Renal cortex interstitium (tissue), 11 donors: ENCODE data around the gene TP53I3. TPM values are rescaled to one million over a fixed set of nuclear protein-coding genes. Genes with fewer than 3 reads are reported as not detected.

Source experiments
- DNase-seq, 11 donors: peaks; one replicate each; pipeline ENCODE4 v3.0.0-alpha.2; 2013; ENCODE audit warnings: low read depth in 9 of 11, low spot score in 4 of 11; ENCODE audit errors: extremely low read depth in 1 of 11
- polyA plus RNA-seq, 3 donors: library from polyadenylated mRNA; unstranded; fragments of 120-200 nt; gene quantifications; one replicate each; pipeline ENCODE4 v1.2.1, GENCODE V29; 2013; ENCODE audit not compliant: insufficient read length in 3 of 3

The TP53I3 gene
- polyA plus RNA-seq, 3 donors = 38.2 to 48.8 (median 48.2) TPM

DNA sequence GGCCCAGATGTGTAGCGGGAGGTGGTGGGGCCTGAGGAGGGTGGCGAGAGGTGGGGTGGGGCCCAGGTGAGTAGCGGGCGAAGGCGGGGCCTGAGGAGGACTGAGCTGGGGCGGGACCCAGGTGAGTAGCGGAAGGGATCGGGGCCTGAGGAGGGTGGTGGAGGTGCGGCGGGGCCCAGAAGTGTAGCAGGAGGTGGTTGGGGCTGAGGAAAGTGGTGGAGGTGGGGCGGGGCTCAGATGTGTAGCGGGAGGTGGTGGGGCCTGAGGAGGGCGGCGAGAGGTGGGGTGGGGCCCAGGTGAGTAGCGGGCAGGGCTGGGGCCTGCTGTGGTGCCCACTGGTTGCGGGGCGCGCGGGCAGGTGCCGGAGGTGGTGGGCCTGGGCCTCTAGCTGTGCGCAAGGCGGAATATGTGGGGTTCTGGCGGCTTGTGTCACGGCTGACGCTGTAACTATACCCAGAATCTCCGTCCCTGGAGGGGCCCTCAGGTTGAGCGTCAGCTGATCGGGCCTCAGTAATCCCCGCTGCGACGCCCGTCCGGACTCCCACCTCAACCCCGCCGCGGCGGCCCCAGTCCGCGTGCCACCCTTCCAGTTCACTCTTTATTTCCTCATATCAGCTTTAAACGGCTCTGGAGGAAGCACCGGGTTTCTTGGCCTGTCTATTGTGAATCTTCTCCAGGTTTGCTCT is 7.6 kb downstream of the TP53I3 start:
- peak in 4 of 11 donors; percentile 11 to 28 (median 12) for DNase-seq

DNA sequence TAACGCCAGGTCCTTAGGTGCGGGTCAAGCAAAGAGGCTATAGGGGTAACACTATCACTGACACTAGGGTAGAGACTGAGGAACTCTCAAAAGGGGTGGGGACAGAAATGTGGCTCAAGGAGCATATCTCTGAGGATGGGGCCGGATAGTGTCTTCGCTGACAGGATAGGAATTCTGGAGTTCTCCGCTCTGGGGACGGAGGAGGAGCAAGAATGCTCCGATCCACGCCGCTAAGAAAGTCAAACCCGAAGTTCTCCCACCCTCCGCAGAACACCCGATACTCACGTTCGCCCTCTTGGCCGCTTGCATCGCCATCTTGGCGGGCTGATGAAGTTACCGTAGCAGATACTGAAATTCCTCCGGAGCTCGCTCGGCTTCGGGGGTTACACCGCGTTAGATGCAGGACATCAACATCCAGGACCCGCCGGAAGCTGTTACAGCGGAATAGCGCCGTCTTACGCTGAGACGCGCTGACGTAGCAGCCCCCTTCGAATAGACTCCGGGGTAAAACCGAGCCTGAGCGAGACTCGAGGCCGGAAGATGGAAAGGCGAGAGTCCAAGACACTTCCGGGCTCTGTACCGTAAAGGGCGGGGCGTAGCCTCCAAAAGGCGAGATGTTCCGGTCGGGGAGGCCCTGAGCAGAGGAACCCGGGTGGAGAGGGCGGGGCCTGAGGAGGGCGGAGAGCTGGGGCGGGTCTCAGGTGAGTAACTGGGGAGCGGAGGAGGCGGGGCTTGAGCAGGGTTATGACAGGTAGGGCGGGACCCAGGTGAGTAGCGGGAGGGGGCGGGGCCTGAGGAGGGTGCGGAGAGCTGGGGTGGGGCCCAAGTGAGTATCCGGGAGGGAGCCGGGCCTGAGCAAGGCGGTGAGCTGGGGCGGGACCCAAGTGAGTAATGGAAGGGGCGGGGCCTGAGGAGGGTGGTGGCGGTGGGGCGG is 8.5 kb downstream of the TP53I3 start, which contains the start of gene SF3B6:
TSS of gene SF3B6 (minus strand) at position 412 of the 934 bp plus-strand sequence. CDS start at position 315, 97 bp downstream.
- peak; percentile 95 to 99 (median 98) for DNase-seq

DNA sequence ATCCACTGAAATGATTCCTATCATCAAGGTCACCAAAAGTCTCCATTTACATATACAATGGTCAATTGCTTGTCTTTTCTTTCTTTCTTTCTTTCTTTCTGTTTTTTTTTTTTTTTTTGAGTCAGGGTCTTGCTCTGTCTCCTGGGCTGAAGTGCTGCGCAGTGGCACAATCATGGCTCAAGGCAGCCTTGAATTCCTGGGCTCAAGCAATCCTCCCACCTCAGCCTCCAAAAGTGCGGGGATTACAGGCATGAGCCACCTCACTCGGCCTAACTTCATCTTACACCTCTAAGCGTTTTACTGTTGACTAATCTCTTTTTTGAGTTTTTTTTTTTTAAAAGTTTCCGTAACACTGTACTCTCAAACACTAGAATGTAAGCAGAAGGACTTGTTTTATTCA is 9.4 kb downstream of the TP53I3 start:
- DNase-seq = no peak

DNA sequence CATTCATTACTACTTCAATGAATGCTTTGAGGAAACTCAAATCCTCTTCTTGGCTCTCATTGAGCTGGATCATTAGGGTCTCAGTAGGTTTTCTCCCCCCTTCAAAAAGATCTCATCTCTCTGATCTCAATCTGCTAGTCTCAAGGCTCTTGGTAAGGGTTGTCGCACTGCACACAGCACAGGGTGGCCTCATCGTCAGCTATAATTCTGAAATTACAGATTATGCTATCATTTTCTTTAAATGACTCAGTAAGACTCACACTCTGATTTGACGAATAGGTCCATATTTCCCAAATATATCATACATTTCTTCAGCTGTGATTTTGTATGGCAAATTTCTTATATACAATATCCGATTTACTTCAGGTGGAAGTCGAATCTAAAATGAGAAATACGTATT is 10.8 kb downstream of the TP53I3 start:
- DNase-seq = no peak

DNA sequence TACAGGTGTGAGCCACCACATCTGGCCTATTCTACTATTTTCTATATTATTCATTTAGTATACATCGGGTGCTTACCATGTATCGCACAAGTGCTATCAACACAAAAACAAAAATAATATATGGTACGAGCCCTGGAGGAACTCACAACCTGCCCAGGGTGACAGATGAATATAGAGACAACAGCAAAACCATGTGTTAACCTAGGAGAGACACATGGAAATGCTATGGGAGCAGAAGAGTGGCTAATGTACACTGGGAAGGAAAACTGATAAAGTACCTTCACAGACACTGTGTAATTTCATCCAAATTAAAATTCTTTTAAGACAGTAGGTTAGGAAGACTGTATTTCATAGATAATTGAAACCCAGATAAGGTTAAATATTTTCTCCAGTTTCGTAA is 12.4 kb downstream of the TP53I3 start:
- no peak for DNase-seq

DNA sequence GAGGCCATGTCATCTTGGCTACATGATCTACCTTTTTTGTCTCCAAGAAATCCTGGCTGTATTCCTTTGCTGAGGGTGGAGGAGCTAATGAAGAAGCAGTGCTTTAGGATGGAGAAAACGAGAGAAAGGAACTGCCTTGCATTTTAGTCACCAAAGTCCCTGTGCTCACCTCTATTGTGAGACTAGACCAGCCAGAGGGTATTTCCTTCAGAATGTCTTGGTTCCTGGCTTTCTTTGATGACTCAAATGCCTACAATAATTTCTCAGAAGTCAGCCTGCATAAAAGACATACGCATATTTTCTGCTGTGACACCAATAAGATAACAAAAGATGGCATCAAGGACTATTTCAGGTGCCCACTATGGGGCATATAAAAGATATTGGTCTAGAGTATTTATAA is 19.3 kb downstream of the TP53I3 start:
- no peak for DNase-seq

DNA sequence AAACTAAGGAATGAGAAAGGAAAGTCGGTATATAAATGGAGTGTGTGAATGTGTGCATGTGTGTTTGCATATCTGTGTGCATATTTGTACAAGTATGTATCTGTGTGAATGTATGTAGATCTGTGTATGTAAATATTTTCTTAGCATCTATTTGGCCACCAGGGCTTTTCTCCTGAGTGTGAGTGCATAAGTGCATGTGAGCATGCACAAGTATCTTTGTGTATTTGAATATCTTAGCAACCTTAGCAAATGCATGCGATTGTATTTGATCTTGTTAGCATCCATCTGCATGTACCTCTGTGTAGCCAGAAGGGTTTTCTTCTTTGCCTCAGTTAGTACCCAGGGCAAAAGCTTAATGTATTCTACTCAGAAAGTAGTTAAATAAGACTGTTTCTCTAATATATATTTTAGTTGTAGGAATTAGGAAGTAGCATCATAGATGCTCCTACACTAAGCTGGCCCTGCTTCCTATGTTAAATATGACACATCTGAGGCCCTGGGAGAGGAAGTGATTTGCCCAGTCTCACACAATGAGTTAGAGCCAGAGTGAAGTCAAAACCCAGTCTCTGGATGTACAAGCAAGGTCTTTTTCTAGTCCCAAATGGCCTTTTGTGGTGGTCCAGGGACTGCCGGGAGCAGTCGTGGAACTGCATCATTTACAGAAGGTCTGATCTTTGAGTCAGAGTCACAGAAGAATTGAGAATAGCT is 25.9 kb downstream of the TP53I3 start:
- DNase-seq = no peak

DNA sequence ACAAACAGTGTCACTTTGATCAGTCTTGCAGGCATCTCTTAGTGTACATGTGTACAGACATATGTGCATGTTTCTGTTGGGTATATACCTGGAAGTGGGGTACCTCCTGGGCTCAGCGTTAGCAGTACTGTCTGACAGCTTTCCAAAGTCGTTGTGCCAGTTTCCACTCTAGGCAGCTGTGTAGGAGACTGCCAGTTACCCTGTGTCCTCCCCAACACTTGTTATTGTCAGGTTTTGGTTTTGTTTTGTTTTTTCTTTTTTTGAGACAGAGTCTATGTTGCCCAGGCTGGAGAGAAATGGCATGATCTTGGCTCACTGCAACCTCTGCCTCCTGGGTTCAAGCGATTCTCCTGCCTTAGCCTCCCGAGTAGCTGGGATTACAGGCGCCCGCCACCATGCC is 28.9 kb downstream of the TP53I3 start:
- DNase-seq = no peak

DNA sequence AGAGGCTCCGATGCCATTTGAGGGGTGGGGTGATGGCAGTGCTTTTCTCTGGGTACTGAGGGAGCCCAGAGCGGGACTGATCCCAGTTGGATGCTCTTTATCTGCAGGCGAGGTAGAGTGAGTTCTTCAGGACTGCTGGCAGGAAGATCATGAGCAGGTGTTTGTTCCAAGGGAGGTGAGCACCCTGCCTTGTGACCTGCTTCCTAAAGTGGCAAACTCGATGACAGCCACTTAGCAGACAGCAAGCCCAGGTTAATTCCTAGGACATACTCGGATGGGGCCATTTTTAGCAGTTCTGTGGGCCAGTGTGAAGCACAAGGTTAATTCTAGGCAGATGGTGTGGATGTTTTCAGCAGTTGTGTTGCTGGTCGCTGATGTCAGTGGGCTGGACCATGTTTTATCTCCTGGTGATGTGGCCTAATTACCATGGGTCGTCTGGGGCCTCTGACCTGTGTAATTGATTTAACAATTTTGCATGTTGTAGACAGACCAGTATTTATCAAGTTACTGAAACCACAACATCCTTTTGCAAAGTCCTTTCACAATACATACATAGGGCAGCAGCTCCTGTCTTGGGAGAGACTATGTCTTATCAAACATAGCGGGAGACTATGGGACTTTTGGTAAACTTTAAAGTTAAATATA is 30.1 kb downstream of the TP53I3 start:
- no peak for DNase-seq

DNA sequence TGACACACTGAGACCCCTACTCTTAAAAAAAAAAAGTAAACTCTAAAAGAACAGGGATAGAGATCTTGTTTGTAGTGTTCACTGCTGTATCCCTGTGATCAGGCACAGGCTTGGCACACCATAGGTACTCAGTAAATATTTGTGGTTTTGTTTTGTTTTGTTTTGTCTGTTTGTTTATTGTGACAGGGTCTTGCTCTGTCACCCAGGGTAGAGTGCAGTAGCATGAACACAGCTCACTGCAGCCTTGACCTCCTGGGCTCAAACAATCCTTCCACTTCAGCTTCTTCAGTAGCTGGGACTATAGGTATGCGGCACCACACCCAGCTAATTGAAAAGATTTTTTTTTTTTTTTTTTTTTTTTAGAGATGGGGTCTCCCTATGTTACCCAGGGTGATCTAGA is 31.7 kb downstream of the TP53I3 start:
- DNase-seq = no peak

DNA sequence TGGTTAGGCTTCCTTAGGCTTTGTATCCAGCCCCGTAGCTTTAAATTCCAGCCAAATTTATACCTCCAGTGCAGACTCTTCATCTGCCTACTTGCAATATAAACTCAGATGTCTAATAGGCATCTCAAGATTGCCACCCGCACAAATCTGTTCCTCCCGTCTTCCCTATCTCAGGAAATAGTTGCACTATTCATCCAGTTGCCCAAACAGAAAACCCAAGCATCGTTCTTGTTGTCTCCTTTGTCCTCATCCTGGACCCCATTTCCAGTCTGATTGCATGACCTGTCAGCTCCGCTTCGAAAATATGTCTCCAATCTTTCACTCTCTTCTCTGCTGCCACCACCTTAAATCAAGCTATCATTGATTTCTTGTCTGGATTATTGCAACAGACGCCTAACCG is 32.8 kb downstream of the TP53I3 start:
- DNase-seq = no peak

DNA sequence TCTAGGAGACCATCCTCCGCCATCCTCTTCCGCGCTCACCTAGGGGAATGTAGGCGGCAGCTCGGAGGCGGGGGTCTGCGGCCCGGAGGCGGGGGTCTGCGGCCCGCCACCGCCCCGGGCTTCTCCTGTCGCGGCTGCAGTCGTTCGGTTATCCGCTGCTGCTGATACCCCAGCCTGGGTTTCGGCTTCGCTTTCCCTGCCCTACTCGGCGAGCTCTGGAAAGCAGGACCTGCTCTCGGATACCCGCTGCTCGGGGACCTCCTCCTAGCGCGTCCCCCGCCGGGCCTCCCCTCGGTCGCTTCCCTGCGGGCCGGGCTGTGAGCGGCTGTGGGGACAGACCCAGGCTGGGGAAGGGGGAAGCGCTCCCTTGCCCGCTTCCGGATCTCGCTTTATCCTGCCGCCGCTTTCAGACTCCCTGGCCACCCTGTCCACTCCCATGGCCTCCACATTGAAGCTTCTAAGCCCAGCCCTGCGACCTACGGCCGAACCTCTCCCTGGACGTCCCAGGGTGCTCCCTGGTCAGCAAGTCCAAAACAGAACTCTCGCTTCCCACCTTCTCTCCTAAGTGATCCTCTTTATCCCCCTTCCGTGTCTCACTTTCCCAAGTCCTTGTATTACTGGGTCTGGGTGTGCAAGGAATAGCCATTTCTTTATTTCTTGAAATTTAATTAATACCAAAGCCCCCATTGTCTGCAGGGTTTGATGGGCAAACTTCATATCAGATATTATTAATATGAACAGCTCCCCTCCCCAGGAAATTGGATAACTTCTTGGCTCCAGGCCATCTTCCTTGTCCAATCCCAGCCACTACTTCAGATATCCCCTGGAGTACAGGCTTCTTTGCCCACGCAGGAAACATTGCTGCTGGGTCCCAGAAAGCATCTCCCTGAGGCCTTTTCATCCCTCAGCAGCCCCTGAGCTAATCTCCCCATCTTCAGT is 34.3 kb downstream of the TP53I3 start:
- DNase-seq = peak in 1 of 11 donors; percentile 18

DNA sequence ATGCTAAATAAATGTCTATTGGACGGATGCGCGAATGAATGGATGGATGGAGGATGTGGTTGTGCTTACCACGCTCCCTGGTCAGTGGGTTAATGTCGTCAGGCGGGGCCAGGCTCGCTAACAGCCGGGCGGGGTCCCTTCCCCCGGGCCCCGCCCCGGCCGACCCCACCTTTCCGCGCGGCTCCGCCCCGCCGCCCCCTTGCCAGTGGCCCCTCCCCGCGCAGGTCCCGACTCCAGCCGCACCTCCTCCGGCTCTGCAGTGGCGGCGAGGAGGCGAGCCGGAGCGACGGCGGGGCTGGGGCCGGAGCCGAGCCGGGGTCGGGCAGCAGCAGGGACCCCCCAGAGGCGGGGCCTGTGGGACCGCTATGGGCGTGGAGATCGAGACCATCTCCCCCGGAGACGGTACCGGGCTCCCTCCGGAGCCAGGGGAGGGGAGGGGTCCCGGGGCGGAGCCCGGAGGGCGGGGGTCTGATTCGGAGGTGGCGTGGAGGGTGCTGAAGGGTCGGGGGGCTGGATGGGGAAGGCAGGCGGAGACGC is 35.1 kb downstream of the TP53I3 start, which contains the start of gene FKBP1B:
TSS of gene FKBP1B (plus strand) at position 257 of the 537 bp plus-strand sequence. CDS start at position 366, 109 bp downstream.
- peak in 3 of 11 donors; percentile 25 to 38 (median 35) for DNase-seq

DNA sequence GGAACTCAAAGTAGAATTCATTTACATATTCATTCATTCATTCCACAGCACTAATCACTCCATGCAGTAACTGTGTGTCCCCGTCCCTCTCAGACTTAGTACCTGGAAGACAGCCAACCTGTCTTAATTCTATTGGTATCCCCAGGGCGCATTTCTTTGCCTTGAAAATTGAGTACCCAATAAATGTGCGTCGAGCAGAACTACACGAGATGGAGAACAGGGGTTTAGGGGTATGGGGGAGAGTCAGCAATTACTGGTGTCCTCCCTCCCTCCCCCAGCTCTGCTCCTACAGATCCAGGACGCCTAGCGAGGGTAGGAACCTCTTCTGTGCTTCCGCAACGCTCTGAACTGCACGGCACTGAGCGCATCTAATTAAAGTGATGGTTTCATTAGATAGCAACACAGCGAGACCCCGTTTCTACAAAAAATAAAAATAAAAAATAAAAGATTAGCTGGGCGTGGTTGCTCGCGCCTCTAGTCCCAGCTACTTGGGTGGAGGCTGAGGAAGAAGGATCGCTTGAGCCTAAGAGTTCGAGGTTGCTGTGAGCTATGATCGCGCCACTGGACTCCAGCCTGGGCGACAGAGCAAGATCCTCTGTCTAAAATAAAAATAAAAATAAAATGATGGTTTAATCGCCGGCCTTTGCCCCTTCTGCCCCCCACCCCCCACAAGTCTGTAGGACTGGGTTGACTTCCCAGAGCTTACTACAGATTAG is 35.7 kb downstream of the TP53I3 start:
- no peak for DNase-seq

DNA sequence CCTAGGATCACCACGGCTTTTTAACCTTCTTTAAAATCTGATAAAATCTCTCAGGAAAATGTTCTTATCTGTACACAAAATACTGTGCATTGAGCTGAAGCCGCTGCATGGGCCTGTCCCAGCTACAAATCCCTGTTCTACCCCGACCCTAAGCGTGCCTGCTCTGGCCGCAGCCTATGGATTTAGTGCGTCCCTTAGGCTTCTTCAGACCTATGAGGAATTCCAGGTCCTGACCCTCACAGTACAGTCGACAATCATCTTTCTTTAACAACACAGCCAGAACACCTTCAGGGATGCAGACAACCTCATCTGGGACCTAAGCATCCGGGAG is 37.0 kb downstream of the TP53I3 start:
- no peak for DNase-seq

DNA sequence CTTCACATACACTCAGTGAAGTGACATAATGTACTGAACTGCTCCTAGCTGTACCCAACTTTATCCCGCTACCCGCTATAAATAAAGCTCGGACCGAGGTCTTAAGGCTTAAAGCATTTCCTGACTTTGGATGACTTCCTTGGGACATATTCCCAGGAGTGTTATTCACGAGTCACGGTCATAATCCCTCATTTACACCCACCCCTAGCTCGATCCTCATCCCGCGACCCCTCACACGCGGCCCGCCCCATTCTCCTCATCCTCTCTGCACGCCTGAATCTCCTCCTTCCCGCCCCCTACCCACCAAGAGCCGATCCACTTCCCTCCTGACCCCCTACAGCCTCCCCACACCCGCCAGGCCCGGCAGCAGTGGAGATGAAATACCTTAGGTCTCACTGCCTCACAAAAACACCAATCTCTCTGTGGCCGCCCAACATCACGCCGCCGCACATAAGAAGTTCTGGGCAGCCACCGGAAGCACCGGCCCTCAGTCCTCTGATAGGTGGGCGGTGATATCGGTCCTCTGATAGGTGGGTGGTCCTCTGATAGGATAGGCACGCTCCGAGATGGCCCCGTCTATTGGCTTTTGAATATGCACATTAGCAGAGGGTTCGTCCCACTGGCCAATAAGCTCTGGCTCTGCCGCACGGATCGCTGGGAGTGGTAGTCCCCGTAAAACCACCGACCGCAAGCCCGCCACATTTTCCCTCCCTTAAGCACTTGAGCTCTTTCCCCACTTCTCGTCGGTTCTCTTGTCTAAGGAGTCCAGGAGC is 37.5 kb downstream of the TP53I3 start, which contains the start of gene WDCP:
TSS of gene WDCP (minus strand) at position 462 of the 773 bp plus-strand sequence. CDS start 7,897 bp downstream, outside the sequence.
- peak; percentile 87 to 98 (median 93) for DNase-seq
